ENCODE data around the gene MAPK7.
"Not testable (repeated sequence)": the region's sequence is repeated elsewhere in the genome, so short reads cannot be mapped to it uniquely, and the experiment has no call there.

MAPK7 gene

DNA sequence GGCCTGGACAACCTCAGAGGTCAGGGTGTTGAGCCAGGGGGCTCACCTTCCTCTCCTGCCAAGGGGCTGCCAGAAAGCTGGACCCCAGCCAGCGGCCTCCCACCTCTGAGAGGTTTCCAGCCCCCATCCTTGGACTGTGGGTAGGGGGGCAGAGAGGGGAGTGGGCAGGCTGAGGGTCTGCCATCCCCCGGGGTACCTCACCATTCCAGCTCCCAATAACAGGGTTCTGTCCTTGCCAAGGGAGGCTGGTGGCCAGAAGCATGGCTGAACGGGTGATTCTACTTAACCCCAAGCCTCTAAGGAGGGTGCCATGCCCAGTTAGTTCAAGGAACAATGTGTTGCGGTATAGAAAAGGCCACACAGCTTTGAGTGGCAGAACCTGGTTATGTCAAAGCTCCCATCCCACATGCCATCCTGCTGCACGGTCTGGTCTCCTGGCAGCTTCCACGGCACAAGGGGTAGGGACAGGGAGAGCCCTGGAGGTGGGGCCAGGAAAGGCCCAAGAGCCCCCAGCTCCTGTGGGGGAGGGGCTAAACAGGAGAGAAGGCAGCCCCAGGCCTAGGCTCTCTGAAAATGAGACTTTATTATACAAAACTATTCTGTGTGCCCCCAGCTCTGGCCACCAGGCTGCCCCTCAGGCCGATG, 35.6 kb upstream of the MAPK7 start:
- peak in 2 of 10 donors; percentile 59 to 85 for DNase-seq
- intact Hi-C loops (cut with DNase I): no loop called here

DNA sequence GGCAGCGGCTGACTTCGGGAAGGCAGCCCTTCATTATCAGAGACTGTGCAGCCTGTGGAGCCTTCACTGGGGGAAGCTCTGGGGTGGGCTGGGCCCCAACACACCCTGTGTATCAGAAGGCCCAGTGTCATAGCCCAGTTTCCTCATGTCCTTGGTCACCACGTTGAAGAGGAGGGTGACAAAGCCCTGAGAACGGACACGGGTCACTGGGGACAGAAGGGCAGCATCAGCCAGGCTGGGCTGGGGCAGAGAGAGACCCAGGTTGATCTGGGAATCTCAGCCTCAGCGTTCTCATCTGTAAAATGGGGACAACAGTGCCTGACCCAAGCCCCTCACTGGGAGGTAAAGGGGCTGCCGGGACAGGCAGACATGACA, 35.1 kb upstream of the MAPK7 start:
- peak in 1 of 10 donors; percentile 6 for DNase-seq

DNA sequence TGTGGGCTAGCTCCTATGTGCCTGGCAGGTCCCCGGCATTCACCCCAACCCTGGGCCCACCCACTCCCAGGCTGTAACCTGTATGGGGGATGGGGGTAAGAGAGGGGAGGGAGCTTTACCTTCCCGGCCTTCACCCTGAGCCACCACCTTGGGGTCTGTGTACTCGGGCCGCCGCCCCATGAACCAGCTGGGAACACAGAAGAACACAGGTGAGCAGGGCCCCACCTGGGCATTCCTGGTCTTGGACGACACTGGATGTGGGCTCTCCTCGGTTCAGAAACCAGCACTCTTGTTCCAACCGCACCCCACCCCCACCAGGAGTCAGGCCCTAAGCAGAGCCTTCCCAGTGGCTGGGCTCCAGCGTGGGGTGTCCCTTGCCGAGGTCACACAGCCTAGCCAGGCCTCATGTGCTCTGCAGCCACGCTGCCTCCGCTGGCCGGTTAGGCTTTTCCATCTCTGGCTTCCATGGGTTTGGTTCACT, 34.6 kb upstream of the MAPK7 start:
- peak in 2 of 10 donors; percentile 72 to 80 for DNase-seq

More for the DNA sequence above, 35.1 kb upstream of the MAPK7 start:
- intact Hi-C loops (cut with DNase I): no loop called here

DNA sequence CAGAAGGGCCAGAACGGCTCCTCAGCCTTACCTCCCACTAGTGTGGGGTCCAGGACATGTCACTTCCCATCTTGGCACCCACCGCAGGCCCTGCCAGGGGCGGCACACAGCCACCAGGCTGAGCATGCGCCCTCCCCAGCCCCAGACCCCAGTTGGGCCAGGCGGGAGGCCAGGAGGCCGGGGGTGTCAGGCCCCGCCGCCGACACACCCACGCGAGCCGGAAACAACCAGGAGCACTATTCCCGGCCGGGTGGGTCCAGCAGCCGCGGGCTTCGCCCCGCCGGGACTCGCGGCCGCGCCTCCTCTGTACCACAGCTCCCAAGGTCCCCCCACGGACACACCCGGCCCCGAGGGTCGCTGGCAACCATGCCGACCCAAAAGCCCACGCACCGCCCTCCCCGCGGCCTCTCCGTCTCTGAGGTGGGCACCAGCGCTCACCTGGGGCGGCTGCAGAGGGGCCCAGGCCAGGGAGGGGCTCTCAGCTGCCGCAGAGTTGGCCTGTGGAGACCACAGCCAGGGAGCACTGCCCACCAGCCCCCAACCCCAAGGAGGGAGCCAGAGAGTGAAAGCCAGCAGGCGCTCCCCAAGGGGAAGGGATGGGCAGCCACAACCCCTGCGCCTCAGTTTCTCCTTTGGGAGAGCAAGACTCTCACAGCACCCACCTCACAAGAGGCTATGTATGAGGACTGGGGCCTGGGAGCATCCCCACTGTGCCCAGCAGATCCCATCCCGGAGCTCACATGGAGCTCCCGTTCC, 33.8 kb upstream of the MAPK7 start:
- peak in 2 of 10 donors; percentile 57 to 82 for DNase-seq

More for the DNA sequence above, 34.6 kb upstream of the MAPK7 start:
- intact Hi-C loops (cut with DNase I): no loop called here

DNA sequence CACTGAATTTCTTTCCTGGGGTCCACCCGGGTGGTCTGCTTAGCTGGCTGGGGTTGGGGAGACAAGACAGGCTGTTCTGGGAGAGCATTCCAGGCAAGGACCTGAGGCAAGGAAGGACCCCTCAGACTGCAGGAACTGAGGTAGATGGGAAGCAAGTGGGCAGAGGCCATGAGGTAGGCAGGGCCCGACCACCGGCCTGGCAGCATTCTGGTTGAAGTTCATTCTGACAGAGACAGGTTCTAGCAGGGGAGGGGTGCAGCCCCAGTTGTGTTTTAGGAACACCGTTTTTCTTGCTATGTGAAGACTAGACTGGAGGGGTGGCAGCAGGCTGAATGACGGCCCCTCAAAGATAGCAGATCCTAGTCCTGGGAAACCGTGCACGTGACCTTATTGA, 33.2 kb upstream of the MAPK7 start:
- DNase-seq: peak in 2 of 10 donors; percentile 46 to 77

More for the DNA sequence above, 33.8 kb upstream of the MAPK7 start:
- intact Hi-C loops (cut with DNase I): no loop called here

DNA sequence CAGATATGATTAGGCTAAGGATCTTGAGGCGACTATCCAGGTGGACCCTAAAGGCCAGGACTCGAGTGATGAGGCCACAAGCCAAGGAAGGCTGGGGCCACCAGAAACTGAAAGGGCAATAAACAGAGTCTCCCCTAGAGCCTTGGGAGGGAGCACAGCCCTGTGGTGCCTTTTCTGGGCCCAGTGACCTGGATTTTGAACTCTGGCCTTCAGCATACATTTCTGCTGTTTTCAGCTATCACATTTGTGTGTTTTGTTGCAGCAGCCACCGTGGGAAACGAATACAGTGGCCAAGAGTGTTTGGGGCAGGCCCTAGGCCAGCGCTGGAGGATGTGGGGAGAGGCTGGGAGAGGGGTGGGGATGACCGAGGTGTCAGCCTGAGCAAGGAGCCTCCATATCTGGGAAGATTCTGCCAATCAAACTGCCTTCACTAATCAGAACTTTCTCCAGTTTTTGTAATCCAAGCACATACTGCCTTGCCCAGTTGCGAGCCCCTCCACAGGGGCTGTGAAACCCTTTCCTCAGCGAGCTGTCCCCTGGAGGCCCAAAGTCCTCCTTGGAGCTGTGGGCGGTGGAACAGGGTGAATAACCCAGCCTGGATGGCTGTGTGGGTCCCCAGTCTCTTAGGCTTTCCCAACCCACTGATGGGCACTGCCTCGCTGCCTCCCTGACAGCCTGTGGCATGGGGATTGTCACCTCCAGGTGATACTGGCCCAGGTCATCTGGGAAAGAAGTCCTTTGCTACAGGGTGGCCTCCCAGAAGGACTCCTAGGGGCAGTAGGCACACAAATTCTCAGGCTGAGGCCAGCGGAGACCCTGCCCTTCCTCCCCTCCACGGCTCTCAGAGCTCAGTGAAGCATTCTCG, 32.6 kb upstream of the MAPK7 start:
- DNase-seq: peak in 1 of 10 donors; percentile 14
- intact Hi-C loops (cut with DNase I): no loop called here

More for the DNA sequence above, 33.2 kb upstream of the MAPK7 start:
- intact Hi-C loops (cut with DNase I): no loop called here

DNA sequence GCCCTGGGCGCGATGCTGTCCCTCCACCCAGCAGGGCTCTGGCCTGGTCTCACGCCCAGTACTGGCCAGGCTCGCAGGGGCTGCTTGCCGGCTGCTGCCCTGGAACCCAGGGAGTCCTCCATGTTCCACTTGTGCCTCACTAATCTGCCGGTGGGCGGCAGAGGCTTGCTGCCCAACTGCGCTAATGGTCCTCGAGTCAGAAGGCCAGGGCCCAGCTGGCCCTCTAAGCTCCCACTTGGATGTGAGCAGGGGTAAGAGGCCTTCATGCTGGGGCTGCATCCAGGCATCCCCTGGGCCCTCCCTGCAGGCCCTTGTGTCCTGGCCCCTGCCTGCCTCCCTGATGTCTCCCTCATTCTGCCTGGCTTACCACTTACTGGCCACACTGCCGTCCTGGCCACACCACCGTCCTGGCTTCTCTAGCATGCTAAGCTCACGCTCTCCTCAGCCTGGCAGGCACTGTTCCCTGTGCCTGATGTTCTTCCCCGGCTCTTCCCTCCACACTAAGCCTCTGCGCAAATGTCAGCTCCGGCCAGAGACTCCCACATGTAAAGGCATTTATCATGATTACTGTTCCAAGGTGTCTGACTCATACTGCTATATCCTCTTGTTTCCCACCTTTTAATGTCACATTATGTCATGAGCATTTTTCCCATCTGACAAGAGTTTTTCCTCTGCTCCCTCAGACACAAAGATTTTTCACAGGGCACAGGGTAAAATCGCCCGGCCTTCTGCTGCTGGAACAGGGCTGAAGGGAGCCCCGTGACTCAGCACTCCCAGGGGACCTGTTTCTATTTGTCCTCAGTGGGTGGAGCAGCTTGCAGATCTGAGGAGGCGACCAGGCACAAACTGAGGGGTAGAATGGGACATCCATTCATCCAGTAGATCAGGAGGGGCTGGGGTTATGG, 31.7 kb upstream of the MAPK7 start:
- peak in 7 of 10 donors; percentile 47 to 93 (median 61) for DNase-seq
- intact Hi-C loops (cut with DNase I): no loop called here

DNA sequence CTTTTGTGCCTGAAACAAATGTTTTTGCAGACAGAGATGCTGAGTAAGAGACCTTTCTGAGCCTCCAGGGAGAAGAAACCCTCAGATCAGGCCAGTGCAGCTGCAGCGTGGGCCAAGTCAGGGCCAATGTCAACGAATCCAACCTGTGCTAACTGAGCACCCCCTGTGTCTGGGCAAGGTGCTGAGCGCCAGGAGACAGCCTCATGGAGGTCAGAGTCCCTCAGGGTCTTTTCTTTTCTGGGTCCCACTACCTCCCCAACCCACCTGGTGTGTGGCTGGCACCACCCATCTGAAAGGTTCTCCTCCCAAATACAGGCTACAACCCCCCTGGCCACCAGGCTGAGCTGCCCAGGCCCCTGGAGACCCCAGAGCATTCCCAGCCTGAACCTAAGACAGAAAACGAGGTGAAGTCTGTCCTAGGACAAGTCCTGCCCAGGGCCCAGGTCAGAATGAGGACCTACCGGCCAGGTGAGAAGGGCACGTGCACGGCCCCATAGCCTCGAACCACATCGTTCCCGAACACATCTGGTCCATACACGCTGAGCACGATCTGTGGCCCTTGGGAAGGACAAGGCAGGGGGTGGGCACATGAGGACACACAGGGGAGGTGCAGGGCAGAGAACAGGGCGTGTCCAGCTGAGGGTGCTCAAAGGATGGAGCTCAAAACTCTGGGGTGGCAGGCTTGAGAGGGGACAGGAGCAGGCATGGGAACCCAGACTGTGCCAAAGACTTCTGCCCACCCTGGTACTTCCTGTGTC, 30.8 kb upstream of the MAPK7 start:
- peak in 2 of 10 donors; percentile 57 to 67 for DNase-seq
- intact Hi-C loops (cut with DNase I): no loop called here

DNA sequence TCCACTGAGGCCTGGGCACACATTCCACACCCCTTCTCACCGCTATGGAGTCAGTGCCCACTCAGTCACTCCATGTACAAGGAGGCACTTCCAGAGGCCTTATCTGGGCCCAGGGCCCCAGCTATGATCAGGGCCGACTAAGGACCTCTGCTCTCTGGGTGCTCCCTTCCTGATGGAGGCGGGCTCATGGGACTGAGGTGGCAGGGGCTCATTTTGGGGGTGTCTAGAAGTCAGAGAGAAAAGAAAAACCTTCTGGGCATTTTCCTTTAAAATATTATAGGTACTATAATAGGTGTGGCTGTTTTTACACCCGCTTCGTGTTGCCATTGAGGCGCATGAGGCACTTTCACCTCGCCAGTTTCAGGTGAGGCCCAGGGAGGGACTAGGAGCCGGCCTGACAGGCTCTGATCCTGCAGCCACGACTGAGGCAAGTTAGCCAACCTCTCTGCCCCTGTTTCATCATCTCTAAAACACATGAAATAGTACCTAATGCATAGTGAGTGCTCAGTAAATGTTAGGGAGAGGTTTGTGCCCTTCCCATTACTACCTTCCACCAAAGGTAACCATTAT, 30.1 kb upstream of the MAPK7 start:
- intact Hi-C loops (cut with DNase I): no loop called here
- DNase-seq: peak in 1 of 10 donors; percentile 73

DNA sequence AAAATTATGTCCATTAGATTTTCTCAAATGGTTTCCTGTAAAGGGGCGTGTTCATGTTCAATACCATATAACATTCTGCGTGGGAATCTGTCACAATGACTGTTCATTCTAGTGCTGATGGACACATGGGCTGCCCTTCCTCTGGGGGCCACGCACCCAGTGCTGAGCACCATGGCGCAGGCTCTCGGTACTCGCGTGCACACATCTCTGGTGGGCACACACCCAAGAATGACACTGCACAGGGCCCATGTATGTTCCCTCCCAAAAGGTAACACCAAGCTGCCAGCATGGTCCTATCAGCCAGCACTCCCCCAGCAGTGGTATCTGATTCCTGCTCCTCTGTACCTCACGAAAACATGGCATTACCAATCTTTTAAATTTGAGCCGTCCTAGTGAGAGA, 29.5 kb upstream of the MAPK7 start:
- intact Hi-C loops (cut with DNase I): no loop called here
- peak in 2 of 10 donors; percentile 24 to 49 for DNase-seq

DNA sequence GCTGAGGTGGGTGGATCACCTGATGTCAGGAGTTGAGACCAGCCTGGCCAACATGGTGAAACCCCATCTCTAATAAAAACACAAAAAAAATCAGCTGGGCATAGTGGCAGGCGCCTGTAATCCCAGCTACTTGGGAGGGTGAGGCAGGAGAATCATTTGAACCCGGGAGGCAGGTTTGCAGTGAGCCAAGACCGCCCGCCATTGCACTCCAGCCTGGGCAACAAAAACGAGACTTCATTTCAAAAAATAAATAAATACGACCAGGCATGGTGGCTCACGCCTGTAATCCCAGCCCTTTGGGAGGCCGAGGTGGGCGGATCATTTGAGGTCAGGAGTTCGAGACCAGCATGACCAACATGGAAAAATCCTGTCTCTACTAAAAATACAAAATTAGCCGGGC, 24.9 kb upstream of the MAPK7 start:
- intact Hi-C loops (cut with DNase I): not testable (repeated sequence)
- DNase-seq: peak in 2 of 10 donors; percentile 9 to 54

DNA sequence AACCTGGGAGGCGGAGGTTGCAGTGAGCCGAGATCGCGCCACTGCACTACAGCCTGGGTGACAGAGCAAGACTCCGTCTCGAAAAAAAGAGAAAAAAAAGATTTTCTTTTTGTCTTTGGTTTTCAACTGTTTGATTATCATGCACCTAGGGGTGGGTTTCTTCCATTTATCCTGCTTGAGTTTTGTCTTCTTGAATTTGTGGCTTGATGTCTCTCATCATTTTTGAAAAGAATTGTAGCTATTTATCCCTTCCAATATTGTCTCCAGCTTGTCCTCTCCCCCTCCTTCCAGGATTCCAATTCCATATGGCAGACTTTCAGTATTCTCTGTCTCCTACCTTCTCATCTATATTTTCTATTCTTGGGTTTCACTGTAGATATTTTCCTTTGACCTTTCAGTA, 23.6 kb upstream of the MAPK7 start:
- intact Hi-C loops (cut with DNase I): no loop called here
- no peak for DNase-seq

DNA sequence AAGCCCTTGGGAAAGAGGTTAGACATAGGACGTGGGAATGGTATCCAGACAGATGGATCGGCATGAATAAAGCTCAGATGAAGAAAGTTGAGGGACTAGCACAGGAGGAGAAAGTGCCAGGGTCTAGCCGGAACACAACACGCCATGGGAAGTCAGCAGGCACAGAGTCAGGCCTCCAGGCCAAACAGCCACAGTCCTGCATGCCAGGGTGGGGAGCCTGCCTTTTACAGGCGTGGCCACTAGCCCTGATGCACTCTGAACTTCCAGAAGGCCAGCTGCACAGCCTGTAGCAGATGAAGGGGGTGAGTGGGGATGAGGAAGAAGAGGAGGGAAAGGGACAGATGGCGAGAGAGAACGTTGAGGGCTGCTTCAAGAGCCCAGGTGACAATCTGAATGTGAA, 20.9 kb upstream of the MAPK7 start:
- peak in 1 of 10 donors; percentile 15 for DNase-seq
- intact Hi-C loops (cut with DNase I): no loop called here

DNA sequence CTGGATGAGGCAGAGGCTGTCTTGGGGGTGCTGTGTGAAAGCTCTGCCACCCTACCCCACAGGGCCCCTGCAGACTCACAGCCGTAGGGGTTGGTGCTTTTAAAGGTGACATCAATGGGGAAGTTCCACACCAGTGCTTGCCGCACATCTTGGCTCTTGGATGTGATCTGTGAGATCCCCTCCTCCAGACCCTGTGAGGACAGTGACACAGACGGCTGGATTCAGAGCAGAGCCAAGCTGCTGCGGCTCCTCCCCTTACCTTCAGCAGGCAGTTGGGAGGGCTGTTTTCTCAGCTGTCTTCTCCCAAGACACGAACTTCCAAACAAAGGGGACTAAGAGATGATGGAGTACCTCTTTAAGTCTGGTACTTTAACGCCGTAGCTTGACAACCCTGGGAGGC, 20.5 kb upstream of the MAPK7 start:
- intact Hi-C loops (cut with DNase I): no loop called here
- peak in 2 of 10 donors; percentile 71 to 74 for DNase-seq

DNA sequence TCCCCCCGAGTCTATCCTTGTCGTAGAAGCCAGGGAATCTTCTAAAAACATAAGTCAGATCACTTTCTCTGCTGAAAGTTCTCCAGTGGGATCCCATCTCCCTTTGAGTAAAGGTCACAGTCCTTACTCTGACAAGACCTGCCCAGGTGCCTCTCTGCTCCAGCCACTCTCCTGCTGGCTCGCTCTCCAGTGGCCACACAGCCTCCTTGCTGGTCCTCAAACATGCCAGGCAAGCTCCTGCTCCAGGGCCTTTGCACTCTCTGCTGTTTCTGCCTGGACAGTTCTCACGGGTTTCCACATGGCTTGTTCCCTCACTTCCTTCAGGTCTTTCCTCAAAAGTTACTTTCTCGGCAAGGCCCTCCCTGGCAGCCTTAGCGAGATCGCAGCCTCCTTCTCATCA, 19.1 kb upstream of the MAPK7 start:
- DNase-seq: peak in 1 of 10 donors; percentile 34
- intact Hi-C loops (cut with DNase I): no loop called here

DNA sequence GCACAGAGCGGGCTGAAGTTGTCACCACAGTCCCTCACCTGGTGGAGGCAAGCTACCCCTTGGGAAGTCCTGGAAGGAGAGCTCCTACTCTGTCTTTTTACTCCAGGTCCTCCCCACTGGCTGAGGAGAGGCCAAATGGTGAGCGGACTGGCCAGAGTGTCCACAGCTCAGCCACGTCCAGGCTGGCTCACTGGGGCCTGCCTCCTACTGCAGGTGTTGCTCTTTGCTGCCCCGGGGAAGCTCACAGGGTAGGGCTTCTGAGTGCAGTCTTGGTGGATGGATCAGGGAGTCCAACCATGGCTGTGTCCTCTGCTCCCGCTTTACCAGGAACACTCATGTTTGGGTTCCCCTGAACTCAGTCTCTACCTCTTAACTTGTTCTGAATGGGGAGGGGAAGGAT, 18.4 kb upstream of the MAPK7 start:
- intact Hi-C loops (cut with DNase I): loop anchor here (5.0 to 10.0 kb wide), 2 partner anchors 147 to 285 kb away; partner anchors contain the start of gene ALDH3A2

DNA sequence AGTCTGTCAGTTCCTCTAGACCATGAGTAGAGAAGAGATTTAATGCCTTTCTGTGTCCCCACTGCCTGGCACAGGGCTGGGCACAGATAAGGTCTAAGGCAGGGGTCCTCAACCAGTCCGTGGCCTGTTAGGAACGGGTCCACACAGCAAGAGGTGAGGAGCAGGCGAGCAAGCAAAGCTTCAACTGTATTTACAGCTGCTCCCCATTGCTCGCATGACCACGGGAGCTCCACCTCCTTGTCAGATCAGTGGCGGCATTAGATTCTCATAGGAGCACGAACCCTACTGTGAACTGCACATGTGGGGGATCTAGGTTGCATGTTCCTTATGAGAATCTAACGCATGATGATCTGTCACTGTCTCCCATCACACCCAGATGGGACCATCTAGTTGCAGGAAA, 17.5 kb upstream of the MAPK7 start:
- intact Hi-C loops (cut with DNase I): loop anchor here (5.0 to 10.0 kb wide), 2 partner anchors 147 to 284 kb away; partner anchors contain the start of gene ALDH3A2
- peak in 1 of 10 donors; percentile 22 for DNase-seq

More for the DNA sequence above, 18.4 kb upstream of the MAPK7 start:
- DNase-seq: no peak

DNA sequence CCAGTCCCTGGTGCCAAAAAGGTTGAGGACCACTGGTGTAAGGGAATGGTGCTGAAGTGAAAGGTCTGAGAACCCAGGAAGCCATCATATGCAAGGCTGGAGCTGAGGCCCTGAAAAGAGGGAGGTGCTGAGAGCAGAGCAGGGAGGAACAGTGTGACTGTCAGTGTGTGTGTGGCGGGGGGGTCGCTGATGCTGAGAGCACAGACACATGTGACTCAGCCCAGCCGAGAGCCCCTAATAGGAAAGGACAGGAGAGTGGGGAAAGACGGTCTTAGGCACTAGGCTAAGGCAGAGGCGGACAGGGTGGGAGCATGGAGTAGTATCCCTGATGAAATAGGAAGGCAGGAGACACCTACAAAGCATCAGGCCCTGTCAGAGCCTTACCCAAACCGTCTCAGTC, 17.0 kb upstream of the MAPK7 start:
- peak in 1 of 10 donors; percentile 73 for DNase-seq
- intact Hi-C loops (cut with DNase I): loop anchor here (5.0 to 10.0 kb wide), 2 partner anchors 146 to 283 kb away; partner anchors contain the start of gene ALDH3A2
